A673 (cell line): ENCODE data around the gene GALNT9. TPM values are rescaled to one million over a fixed set of nuclear protein-coding genes. Genes with fewer than 3 reads are reported as not detected.

Experiments used
- BruUV-seq: library from RNA; stranded (reverse); fragments of 400-500 nt; replicated peaks from 2 replicates; lab custom pipeline; 2021; lab: Mats Ljungman, UMichigan
- CTCF ChIA-PET: fragments of 300-600 bp; sonication (Branson Sonifier 250); formaldehyde crosslinking; loops from one replicate; lab custom pipeline; 2022; ENCODE audit warnings: antibody characterized with exemption; lab: Charles Lee
- POLR2A ChIA-PET: fragments of 300-600 bp; sonication (Branson Sonifier 250); formaldehyde crosslinking; loops from one replicate; lab custom pipeline; 2022; ENCODE audit warnings: antibody characterized with exemption; ENCODE audit not compliant: low non-redundant PET; lab: Charles Lee
- DNase-seq: peaks from one replicate; pipeline ENCODE4 v3.0.0-alpha.2; 2015; ENCODE audit warnings: low spot score
- H3K27ac ChIP-seq: fragments of 200-600 bp; sonication (generic); 2 replicates; pipeline ENCODE4 v1.5.1; 2016; ENCODE audit warnings: mixed run types, low read depth, mild to moderate bottlenecking, mixed read lengths, antibody characterized with exemption, low read length; ENCODE audit not compliant: poor library complexity, severe bottlenecking
- H3K27me3 ChIP-seq: fragments of 200-600 bp; sonication (generic); replicated peaks from 2 replicates; pipeline ENCODE4 v1.6.1; 2017; ENCODE audit warnings: mixed run types, low read depth, mild to moderate bottlenecking, mixed read lengths, antibody characterized with exemption, low read length; ENCODE audit not compliant: insufficient read depth, poor library complexity
- H3K36me3 ChIP-seq: fragments of 200-600 bp; sonication (generic); 2 replicates; pipeline ENCODE4 v1.6.1; 2016; ENCODE audit warnings: mixed run types, mild to moderate bottlenecking, mixed read lengths, antibody characterized with exemption, low read length; ENCODE audit not compliant: insufficient read depth, poor library complexity, severe bottlenecking
- H3K4me1 ChIP-seq: fragments of 200-600 bp; sonication (generic); 2 replicates; pipeline ENCODE4 v1.6.1; 2017; ENCODE audit warnings: mixed run types, mild to moderate bottlenecking, mixed read lengths, antibody characterized with exemption, low read length; ENCODE audit not compliant: insufficient read depth, poor library complexity, severe bottlenecking
- H3K4me3 ChIP-seq: fragments of 200-600 bp; sonication (generic); 2 replicates; pipeline ENCODE4 v1.5.1; 2016; ENCODE audit warnings: low read depth, mixed run types, mild to moderate bottlenecking, mixed read lengths, low read length; ENCODE audit not compliant: poor library complexity, severe bottlenecking
- H3K9me3 ChIP-seq: fragments of 200-600 bp; sonication (generic); 2 replicates; pipeline ENCODE4 v1.6.1; 2016; ENCODE audit warnings: mixed run types, low read depth, mild to moderate bottlenecking, mixed read lengths, antibody characterized with exemption, low read length; ENCODE audit not compliant: poor library complexity, severe bottlenecking
- EZH2 ChIP-seq: fragments of 200-600 bp; sonication (generic); IDR thresholded peaks from 2 replicates; pipeline ENCODE4 v1.6.1; 2017; ENCODE audit warnings: borderline replicate concordance, low read depth, mild to moderate bottlenecking, mixed read lengths, antibody characterized with exemption, low read length; ENCODE audit not compliant: poor library complexity, severe bottlenecking
- intact Hi-C: fragments of 100-400 bp; cut with micrococcal nuclease; formaldehyde crosslinking; loops from one replicate; pipeline ENCODE4 v1.10.0; 2022; ENCODE audit not compliant: unreplicated experiment
- total RNA-seq: library from RNA; stranded (reverse); gene quantifications from 2 replicates; pipeline ENCODE4 v1.2.3, GENCODE V29; 2021
- TF ChIP-seq, protein P1 (sequence below): fragments of 300-800, 200-600 bp; sonication (generic); conservative IDR thresholded peaks from 2 replicates; pipeline ENCODE4 v1.5.1; 2017; ENCODE audit warnings: low read depth, mild to moderate bottlenecking, antibody characterized with exemption, low read length, moderate library complexity, mixed read lengths

The GALNT9 gene
- total RNA-seq, 1 experiment from 2014 or later: 7.4 TPM

GRCh38 chr12:132330549-132330881, 1.1 kb upstream of the GALNT9 start:
- no TSS peak for BruUV-seq
- no peaks in the 10 kb centered on the region for H3K9me3 ChIP-seq
- intact Hi-C loops: no loop called here
- no peaks in the 10 kb centered on the region for H3K36me3 ChIP-seq
- POLR2A ChIA-PET: no interaction called here
- peaks cover 20% of the 10 kb centered on the region for H3K4me1 ChIP-seq
- TF ChIP-seq, protein P1, sequence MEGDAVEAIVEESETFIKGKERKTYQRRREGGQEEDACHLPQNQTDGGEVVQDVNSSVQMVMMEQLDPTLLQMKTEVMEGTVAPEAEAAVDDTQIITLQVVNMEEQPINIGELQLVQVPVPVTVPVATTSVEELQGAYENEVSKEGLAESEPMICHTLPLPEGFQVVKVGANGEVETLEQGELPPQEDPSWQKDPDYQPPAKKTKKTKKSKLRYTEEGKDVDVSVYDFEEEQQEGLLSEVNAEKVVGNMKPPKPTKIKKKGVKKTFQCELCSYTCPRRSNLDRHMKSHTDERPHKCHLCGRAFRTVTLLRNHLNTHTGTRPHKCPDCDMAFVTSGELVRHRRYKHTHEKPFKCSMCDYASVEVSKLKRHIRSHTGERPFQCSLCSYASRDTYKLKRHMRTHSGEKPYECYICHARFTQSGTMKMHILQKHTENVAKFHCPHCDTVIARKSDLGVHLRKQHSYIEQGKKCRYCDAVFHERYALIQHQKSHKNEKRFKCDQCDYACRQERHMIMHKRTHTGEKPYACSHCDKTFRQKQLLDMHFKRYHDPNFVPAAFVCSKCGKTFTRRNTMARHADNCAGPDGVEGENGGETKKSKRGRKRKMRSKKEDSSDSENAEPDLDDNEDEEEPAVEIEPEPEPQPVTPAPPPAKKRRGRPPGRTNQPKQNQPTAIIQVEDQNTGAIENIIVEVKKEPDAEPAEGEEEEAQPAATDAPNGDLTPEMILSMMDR: no peak
- no peak for TF ChIP-seq EZH2
- peaks cover 31% of the 10 kb centered on the region for H3K27me3 ChIP-seq
- H3K4me3 ChIP-seq: no peak overlapping the region
- no peak for DNase-seq
- H3K27ac ChIP-seq: no peak overlapping the region
- CTCF ChIA-PET: no interaction called here

DNA sequence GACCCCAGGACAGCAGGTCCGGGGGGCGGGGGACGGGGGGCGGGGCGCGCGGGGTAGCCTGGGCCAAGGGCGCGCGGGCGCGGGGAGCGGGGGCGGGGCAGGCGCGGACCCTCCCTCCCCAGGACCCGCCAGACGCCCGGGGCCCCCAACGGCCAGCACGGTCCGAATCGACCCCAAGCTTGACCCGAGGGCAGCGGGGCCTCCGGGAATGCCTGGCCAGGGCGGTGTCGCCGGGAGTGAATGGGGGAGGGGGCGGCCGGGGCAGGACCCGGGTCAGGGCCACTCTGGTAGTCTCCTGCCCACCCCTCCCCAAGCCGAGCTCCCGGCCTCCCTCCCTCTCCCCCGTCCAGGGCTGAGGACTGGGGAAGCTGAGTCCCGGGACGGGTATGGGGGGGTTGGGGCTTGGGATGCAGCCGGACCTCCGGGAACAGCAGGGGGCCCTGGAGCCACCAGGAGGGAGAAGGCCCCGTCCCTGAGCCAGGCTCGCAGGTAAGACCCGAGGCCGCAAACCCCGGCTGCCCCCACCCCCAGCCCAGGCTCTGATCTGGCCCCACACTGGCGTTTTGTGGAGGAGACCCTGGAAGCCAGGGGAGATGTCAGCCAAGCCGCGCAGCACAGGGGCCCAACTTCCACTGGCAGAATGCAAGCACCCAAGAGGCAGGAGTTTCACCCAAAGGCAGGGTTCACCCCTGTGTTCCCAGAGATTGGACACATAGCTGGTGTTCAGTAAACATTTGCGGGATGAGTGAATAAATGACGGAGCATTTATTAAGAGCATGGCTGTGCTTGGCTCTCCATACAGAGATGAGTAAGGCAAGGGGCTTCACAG, 545 bp upstream of the GALNT9 start:
- POLR2A ChIA-PET: no interaction called here
- TF ChIP-seq, protein P1: no peak
- no peak for TF ChIP-seq EZH2
- BruUV-seq: no TSS peak
- H3K9me3 ChIP-seq: no peaks in the 10 kb centered on the region
- H3K27me3 ChIP-seq: peaks cover 31% of the 10 kb centered on the region
- peaks cover 20% of the 10 kb centered on the region for H3K4me1 ChIP-seq
- H3K4me3 ChIP-seq: no peak overlapping the region
- CTCF ChIA-PET: no interaction called here
- no peak overlapping the region for H3K27ac ChIP-seq
- no peaks in the 10 kb centered on the region for H3K36me3 ChIP-seq
- no peak for DNase-seq
- intact Hi-C loops: no loop called here

DNA sequence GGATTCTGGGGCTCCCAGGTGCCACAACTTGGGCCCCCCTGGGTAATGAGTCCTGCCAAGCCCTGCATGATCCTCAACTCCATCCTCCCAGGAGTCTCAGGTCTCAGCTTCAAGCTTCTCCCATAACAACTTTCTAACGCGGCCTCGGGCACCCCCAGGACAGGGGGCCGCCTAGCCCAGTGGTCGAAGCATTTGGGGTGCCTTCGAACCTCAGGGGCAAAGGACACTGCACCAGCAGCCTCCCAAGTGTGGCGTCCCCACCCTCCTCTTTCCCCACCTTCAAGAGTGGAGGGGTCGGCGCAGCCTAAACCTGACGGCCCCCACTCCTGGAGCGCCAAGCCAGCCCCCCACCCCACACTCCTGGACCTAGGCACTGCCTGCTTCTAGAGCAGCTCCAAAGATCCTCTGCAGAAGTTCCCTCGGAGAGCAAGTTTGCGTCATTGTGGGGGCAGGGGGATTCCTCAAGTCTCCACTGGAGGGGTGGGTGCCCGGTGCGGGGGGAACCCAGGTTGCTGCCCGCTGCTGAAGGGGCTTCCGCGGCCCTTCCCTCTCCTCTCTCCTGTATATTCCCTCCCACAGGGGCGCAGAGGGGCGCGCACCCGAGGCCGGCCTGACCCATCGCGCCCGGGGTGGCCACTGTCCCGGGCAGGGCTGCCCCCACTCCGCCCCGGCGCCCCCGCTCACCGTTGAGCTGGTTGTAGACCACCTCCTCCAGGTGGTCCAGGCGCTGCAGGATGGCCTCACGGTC, 933 bp downstream of the GALNT9 start:
- H3K9me3 ChIP-seq: no peaks in the 10 kb centered on the region
- TF ChIP-seq EZH2: peak; percentile 67
- TF ChIP-seq, protein P1: no peak
- no peak for DNase-seq
- CTCF ChIA-PET: interaction anchor here (0.6 to 1.3 kb wide), 2 partner anchors 86 to 233 kb away, joined by 3 to 4 read pairs; no protein-coding TSS in a partner anchor
- intact Hi-C loops: no loop called here
- no peak overlapping the region for H3K27ac ChIP-seq
- no TSS peak for BruUV-seq
- peaks cover 20% of the 10 kb centered on the region for H3K4me1 ChIP-seq
- H3K4me3 ChIP-seq: peak overlapping the region; percentile 34
- peaks cover 31% of the 10 kb centered on the region for H3K27me3 ChIP-seq
- POLR2A ChIA-PET: interaction anchor here (0.5 kb wide), 1 partner anchor 51 kb away, joined by 4 read pairs; no protein-coding TSS in a partner anchor
- H3K36me3 ChIP-seq: no peaks in the 10 kb centered on the region
